OCI-LY7 (cell line): ENCODE results near the gene SMPD3. TPM values are rescaled to one million over a fixed set of nuclear protein-coding genes. Genes with fewer than 3 reads are reported as not detected.
A peak's percentile ranks its signal among the peaks of the same experiment; 100 is the strongest.

Source experiments
- BruUV-seq: library from RNA; stranded (reverse); fragments of 400-500 nt; replicated peaks from 2 replicates; lab custom pipeline; 2021; lab: Mats Ljungman, UMichigan
- CTCF ChIA-PET: fragments of 300-600 bp; sonication (Branson Sonifier 250); formaldehyde crosslinking; loops from one replicate; lab custom pipeline; 2022; ENCODE audit warnings: antibody characterized with exemption; ENCODE audit not compliant: unreplicated experiment; lab: Charles Lee
- POLR2A ChIA-PET: fragments of 300-600 bp; sonication (Branson Sonifier 250); formaldehyde crosslinking; loops from one replicate; lab custom pipeline; 2022; ENCODE audit warnings: antibody characterized with exemption; lab: Charles Lee
- DNase-seq: peaks from one replicate; pipeline ENCODE4 v3.0.0-alpha.2; 2015; ENCODE audit warnings: low spot score
- H2AFZ ChIP-seq: fragments of 200-600 bp; sonication (generic), shearing (Covaris generic); 2 replicates; pipeline ENCODE4 v1.6.1; 2014; ENCODE audit warnings: mild to moderate bottlenecking, antibody characterized with exemption, low read length, moderate library complexity
- H3K27ac ChIP-seq: fragments of 200-600 bp; sonication (generic); 2 replicates; pipeline ENCODE4 v1.5.1; 2014; ENCODE audit warnings: mixed run types, low read depth, mild to moderate bottlenecking, moderate library complexity, low read length, inconsistent platforms; ENCODE audit not compliant: poor library complexity, severe bottlenecking
- H3K36me3 ChIP-seq: fragments of 200-600 bp; sonication (generic); 2 replicates; pipeline ENCODE4 v1.6.1; 2014; ENCODE audit warnings: mild to moderate bottlenecking, antibody characterized with exemption, low read length, moderate library complexity, mixed read lengths; ENCODE audit not compliant: insufficient read depth
- H3K4me1 ChIP-seq: fragments of 200-600 bp; sonication (generic); 2 replicates; pipeline ENCODE4 v1.5.1; 2014; ENCODE audit warnings: mild to moderate bottlenecking, low read length; ENCODE audit not compliant: insufficient read depth, poor library complexity, severe bottlenecking
- H3K4me2 ChIP-seq: fragments of 200-600 bp; sonication (generic); 2 replicates; pipeline ENCODE4 v1.6.1; 2014; ENCODE audit warnings: mild to moderate bottlenecking, low read length
- H3K4me3 ChIP-seq: fragments of 200-600 bp; sonication (generic); 2 replicates; pipeline ENCODE4 v1.5.1; 2014; ENCODE audit warnings: mild to moderate bottlenecking, low read depth, low read length; ENCODE audit not compliant: poor library complexity, severe bottlenecking
- H3K79me2 ChIP-seq: fragments of 200-600 bp; sonication (generic); 2 replicates; pipeline ENCODE4 v1.6.1; 2016; ENCODE audit warnings: low read depth, mild to moderate bottlenecking, low read length, moderate library complexity, mixed read lengths; ENCODE audit not compliant: insufficient read depth
- H3K9me2 ChIP-seq: fragments of 200-600 bp; sonication (generic); 2 replicates; pipeline ENCODE4 v1.6.1; 2016; ENCODE audit warnings: mild to moderate bottlenecking, low read length, mixed read lengths; ENCODE audit not compliant: insufficient read depth
- H3K9me3 ChIP-seq: fragments of 200-600 bp; sonication (generic); 2 replicates; pipeline ENCODE4 v1.6.1; 2014; ENCODE audit warnings: mild to moderate bottlenecking, mixed run types, low read length, mixed read lengths
- H4K20me1 ChIP-seq: fragments of 200-600 bp; sonication (generic); 2 replicates; pipeline ENCODE4 v1.6.1; 2014; ENCODE audit warnings: mild to moderate bottlenecking, antibody characterized with exemption, low read length, moderate library complexity, mixed read lengths; ENCODE audit not compliant: insufficient read depth
- EZH2phosphoT487 ChIP-seq: fragments of 200-600 bp; sonication (generic); IDR thresholded peaks from 2 replicates; pipeline ENCODE4 v1.6.1; 2018; ENCODE audit warnings: low read depth, borderline replicate concordance, mild to moderate bottlenecking, mixed run types, antibody characterized with exemption, low read length, moderate library complexity, mixed read lengths
- intact Hi-C: fragments of 100-400 bp; cut with micrococcal nuclease; formaldehyde crosslinking; loops from one replicate; pipeline ENCODE4 v1.10.0; 2022; ENCODE audit not compliant: unreplicated experiment
- total RNA-seq, 2 experiments: library from RNA; depleted of rRNA in 1 of 2; stranded (reverse); fragments of >200 nt in 1 of 2; shearing (Covaris generic) in 1 of 2; gene quantifications; 2 replicates each; pipeline ENCODE4 v1.2.3, GENCODE V29; 2014 to 2022
- TF ChIP-seq, protein P1 (sequence below): fragments of 200-600 bp; sonication (generic); conservative IDR thresholded peaks from 2 replicates; pipeline ENCODE4 v1.5.1; 2014; ENCODE audit warnings: mild to moderate bottlenecking, antibody characterized with exemption, low read length, moderate library complexity, mixed read lengths

The SMPD3 gene
- total RNA-seq, 2 experiments from 2014 or later, result 0.16 to 0.51 TPM

DNA sequence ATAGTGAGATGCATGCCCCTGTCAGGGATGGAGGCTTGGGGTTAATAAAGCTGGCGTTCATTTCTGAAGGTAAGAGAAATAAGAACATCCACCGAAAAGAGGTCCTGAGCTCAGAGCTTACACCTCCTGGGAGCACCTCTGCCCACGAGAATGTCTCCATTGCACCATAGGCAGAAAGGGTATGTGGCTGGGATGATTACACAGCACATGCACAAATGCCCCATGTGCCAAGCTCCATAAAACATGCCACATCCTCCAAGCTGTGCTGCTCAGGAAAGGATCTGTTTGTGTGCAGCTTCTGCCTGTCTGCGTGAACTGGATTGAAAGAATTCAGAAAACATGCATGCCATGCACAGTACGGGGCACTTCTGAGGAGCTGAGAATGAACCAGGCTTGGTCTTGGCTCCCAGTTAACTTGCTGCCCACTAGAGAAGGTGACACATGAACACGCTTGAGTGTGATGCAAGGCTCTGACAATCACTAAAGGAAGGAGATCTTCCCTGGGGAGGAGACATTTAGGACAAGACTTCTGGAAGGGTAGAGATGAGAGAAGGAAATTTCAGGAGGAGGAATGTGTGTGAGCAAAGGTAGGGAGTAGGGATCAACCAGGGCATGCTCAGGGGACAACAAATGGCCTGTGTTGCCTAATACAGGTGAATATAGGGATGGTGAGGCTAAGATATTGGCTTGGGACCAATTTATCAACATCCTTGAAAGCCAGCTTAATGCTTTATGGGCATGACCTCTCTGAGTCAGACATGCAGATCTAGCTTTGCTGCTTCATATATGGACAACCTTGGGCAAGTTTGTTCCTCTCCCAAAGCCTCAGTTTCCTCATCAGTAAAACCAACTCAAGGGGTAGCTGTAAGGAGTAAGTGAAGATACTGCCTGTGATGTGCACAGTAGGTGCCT is 32.0 kb upstream of the SMPD3 start:
- TF ChIP-seq, protein P1, sequence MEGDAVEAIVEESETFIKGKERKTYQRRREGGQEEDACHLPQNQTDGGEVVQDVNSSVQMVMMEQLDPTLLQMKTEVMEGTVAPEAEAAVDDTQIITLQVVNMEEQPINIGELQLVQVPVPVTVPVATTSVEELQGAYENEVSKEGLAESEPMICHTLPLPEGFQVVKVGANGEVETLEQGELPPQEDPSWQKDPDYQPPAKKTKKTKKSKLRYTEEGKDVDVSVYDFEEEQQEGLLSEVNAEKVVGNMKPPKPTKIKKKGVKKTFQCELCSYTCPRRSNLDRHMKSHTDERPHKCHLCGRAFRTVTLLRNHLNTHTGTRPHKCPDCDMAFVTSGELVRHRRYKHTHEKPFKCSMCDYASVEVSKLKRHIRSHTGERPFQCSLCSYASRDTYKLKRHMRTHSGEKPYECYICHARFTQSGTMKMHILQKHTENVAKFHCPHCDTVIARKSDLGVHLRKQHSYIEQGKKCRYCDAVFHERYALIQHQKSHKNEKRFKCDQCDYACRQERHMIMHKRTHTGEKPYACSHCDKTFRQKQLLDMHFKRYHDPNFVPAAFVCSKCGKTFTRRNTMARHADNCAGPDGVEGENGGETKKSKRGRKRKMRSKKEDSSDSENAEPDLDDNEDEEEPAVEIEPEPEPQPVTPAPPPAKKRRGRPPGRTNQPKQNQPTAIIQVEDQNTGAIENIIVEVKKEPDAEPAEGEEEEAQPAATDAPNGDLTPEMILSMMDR, result no peak
- TF ChIP-seq EZH2phosphoT487, result no peak
- H3K36me3 ChIP-seq, result no peaks in the 10 kb centered on the region
- ChIA-PET POLR2A (interaction anchor here (1.8 to 2.5 kb wide), 2 partner anchors 10 kb away, joined by 8 to 13 read pairs; no protein-coding TSS in a partner anchor), CTCF (interaction anchor here (1.5 kb wide), 1 partner anchor 99 kb away, joined by 4 read pairs; no protein-coding TSS in a partner anchor)
- no TSS peak for BruUV-seq
- 0 out of 2 replicates have a peak, but pooled peaks cover 3% of the 10 kb centered on the region for H3K9me3 ChIP-seq
- H2AFZ ChIP-seq, result no peak overlapping the region
- no peaks in the 10 kb centered on the region for H4K20me1 ChIP-seq
- no peak overlapping the region for H3K27ac ChIP-seq
- H3K79me2 ChIP-seq, result no peaks in the 10 kb centered on the region
- intact Hi-C loops, result no loop called here
- DNase-seq, result no peak
- no peaks in the 10 kb centered on the region for H3K9me2 ChIP-seq
- H3K4me2 ChIP-seq, result no peak overlapping the region
- peaks cover 10% of the 10 kb centered on the region for H3K4me1 ChIP-seq
- no peak overlapping the region for H3K4me3 ChIP-seq

DNA sequence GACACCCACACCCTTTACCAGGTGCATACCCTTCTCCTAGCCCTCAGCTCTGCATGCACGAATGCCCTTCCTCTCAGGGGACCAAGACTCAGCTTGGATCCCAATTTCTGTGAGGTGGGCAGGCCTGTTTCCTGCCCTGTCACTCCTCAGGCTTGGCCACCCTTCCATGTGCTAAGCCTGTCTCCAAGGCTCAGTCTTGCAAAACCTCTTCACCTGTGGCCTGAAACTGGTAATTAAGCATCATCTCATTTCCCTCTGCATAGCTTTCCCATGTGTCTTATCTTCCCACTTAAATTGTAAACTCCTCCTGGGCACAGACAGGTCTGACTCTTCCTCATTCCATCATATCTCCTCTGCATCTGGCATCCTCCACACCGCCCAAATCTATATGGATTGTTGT is 31.0 kb upstream of the SMPD3 start:
- no peak for DNase-seq
- peak overlapping the region; percentile 21; the same call in 1 of the 2 replicates for H3K4me2 ChIP-seq
- H3K79me2 ChIP-seq, result no peaks in the 10 kb centered on the region
- TF ChIP-seq, protein P1, result no peak
- TF ChIP-seq EZH2phosphoT487, result no peak
- intact Hi-C loops, result no loop called here
- no peaks in the 10 kb centered on the region for H4K20me1 ChIP-seq
- no TSS peak for BruUV-seq
- H3K36me3 ChIP-seq, result no peaks in the 10 kb centered on the region
- H3K27ac ChIP-seq, result no peak overlapping the region
- peaks cover 10% of the 10 kb centered on the region for H3K4me1 ChIP-seq
- POLR2A ChIA-PET, result no interaction called here
- H2AFZ ChIP-seq, result no peak overlapping the region
- H3K9me2 ChIP-seq, result no peaks in the 10 kb centered on the region
- CTCF ChIA-PET, result no interaction called here
- H3K4me3 ChIP-seq, result no peak overlapping the region
- 0 out of 2 replicates have a peak, but pooled peaks cover 3% of the 10 kb centered on the region for H3K9me3 ChIP-seq
